ENCODE results near the gene CYFIP2.

DNA sequence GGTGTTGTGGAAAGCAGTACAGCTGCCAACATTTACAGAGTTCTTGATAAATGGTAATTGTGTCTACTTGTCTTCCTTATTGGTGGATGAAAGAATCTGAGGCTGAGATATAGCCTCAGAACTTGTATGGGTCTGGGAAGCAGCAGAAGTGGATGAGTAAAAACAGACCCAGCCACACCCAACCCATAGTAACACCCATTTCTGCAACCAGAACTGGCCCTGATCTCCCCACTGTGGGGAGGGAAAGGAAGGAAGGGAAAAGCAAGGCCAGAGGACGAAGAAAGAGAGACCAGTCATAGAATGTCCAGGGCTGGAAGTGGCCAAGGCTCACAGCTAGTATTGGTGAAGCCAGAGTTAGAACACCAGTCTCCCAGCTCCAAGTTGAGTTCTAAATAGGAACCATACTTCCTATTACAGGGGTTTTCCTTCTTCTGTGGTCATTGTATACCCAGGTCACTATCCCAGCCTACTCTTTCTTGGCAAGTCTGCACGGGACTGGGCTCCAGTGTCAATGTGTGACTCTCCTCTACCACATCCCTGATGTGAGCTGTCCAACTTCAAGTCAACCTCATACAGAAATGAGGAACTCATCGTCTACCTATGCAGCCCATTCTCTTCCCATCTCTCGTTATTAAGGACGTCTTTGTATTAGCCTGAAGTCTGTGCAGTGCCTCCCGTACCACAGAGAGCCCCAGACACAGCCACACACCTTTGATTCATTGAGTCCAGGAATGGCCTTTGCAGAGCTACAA is 49.4 kb upstream of the CYFIP2 start:
- no peak for TF ChIP-seq POLR2A (IDR thresholded peaks at IDR 0.05)
- TF ChIP-seq, protein P1, sequence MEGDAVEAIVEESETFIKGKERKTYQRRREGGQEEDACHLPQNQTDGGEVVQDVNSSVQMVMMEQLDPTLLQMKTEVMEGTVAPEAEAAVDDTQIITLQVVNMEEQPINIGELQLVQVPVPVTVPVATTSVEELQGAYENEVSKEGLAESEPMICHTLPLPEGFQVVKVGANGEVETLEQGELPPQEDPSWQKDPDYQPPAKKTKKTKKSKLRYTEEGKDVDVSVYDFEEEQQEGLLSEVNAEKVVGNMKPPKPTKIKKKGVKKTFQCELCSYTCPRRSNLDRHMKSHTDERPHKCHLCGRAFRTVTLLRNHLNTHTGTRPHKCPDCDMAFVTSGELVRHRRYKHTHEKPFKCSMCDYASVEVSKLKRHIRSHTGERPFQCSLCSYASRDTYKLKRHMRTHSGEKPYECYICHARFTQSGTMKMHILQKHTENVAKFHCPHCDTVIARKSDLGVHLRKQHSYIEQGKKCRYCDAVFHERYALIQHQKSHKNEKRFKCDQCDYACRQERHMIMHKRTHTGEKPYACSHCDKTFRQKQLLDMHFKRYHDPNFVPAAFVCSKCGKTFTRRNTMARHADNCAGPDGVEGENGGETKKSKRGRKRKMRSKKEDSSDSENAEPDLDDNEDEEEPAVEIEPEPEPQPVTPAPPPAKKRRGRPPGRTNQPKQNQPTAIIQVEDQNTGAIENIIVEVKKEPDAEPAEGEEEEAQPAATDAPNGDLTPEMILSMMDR (IDR thresholded peaks at IDR 0.05) = no peak

Data from esophagus squamous epithelium (tissue), 4 donors.